HepG2 (cell line): Measurements from ENCODE around the gene JAGN1. TPM values are rescaled to one million over a fixed set of nuclear protein-coding genes. Genes with fewer than 3 reads are reported as not detected.

Source experiments
- ESRRA ChIP-seq: sonication (generic); formaldehyde crosslinking; IDR thresholded peaks from 2 replicates; pipeline ENCODE4 v1.5.1; 2020; ENCODE audit warnings: mild to moderate bottlenecking, low read depth, missing genetic modification reagents
- ETS1 ChIP-seq: sonication (generic); formaldehyde crosslinking; IDR thresholded peaks from 2 replicates; pipeline ENCODE4 v1.4.0; 2020; ENCODE audit warnings: missing genetic modification reagents
- HIVEP1 ChIP-seq: sonication (generic); formaldehyde crosslinking; IDR thresholded peaks from 2 replicates; pipeline ENCODE4 v1.4.0; 2020; ENCODE audit warnings: mild to moderate bottlenecking, missing genetic modification reagents
- KAT2B ChIP-seq: fragments of 150-350 bp; IDR thresholded peaks from 2 replicates; pipeline ENCODE4 v1.6.1; 2014; ENCODE audit warnings: low read depth, low read length, borderline replicate concordance
- KLF11 ChIP-seq: IDR thresholded peaks from 2 replicates; pipeline ENCODE4 v1.6.1; 2016; ENCODE audit warnings: missing compliant biosample characterization
- KLF16 ChIP-seq, 2 experiments: sonication (generic) in 1 of 2; formaldehyde crosslinking in 1 of 2; IDR thresholded peaks; 2 replicates each; pipeline versions ENCODE4 v1.6.1 to v1.8.0; 2016 to 2023; ENCODE audit warnings: missing genetic modification reagents in 2 of 2, missing compliant biosample characterization in 1 of 2
- NPAS2 ChIP-seq: sonication (generic); formaldehyde crosslinking; IDR thresholded peaks from 2 replicates; pipeline ENCODE4 v1.8.0; 2022; ENCODE audit warnings: mild to moderate bottlenecking, missing genetic modification reagents, borderline replicate concordance
- PCBP1 ChIP-seq: fragments of 200-400 bp; formaldehyde crosslinking; IDR thresholded peaks from 2 replicates; pipeline ENCODE4 v1.6.1; 2017; ENCODE audit warnings: mild to moderate bottlenecking, low read depth, low read length, borderline replicate concordance
- PHB2 ChIP-seq: fragments of 450-650 bp; IDR thresholded peaks from 2 replicates; pipeline ENCODE4 v1.6.1; 2018; ENCODE audit not compliant: partially characterized antibody
- TARDBP ChIP-seq: sonication (generic); formaldehyde crosslinking; IDR thresholded peaks from 2 replicates; pipeline ENCODE4 v1.8.0; 2022; ENCODE audit warnings: mild to moderate bottlenecking, missing genetic modification reagents
- TGIF2 ChIP-seq: IDR thresholded peaks from 2 replicates; pipeline ENCODE4 v1.6.1; 2016; ENCODE audit warnings: control low read depth, missing compliant biosample characterization
- TSC22D2 ChIP-seq: sonication (generic); formaldehyde crosslinking; IDR thresholded peaks from 2 replicates; pipeline ENCODE4 v1.5.1; 2020; ENCODE audit warnings: missing genetic modification reagents, mild to moderate bottlenecking, borderline replicate concordance
- ZFY ChIP-seq: sonication (generic); formaldehyde crosslinking; IDR thresholded peaks from 2 replicates; pipeline ENCODE4 v1.4.0; 2020; ENCODE audit warnings: missing genetic modification reagents
- ZNF124 ChIP-seq: sonication (generic); formaldehyde crosslinking; IDR thresholded peaks from 2 replicates; pipeline ENCODE4 v1.4.0; 2020; ENCODE audit warnings: missing genetic modification reagents
- ZNF318 ChIP-seq: sonication (generic); formaldehyde crosslinking; IDR thresholded peaks from 2 replicates; pipeline ENCODE4 v1.4.0; 2020; ENCODE audit warnings: mild to moderate bottlenecking, missing genetic modification reagents
- ZNF383 ChIP-seq: sonication (generic); formaldehyde crosslinking; IDR thresholded peaks from 2 replicates; pipeline ENCODE4 v1.4.0; 2020; ENCODE audit warnings: missing genetic modification reagents, mild to moderate bottlenecking, borderline replicate concordance
- ZNF629 ChIP-seq: sonication (generic); formaldehyde crosslinking; conservative IDR thresholded peaks from 2 replicates; pipeline ENCODE4 v1.5.0; 2020; ENCODE audit warnings: missing genetic modification reagents
- ZNF775 ChIP-seq: sonication (generic); formaldehyde crosslinking; IDR thresholded peaks from 2 replicates; pipeline ENCODE4 v1.4.0; 2020; ENCODE audit warnings: missing genetic modification reagents, mild to moderate bottlenecking, moderate library complexity, borderline replicate concordance
- ZNF777 ChIP-seq: sonication (generic); formaldehyde crosslinking; IDR thresholded peaks from 2 replicates; pipeline ENCODE4 v1.4.0; 2020; ENCODE audit warnings: missing genetic modification reagents
- polyA plus RNA-seq, 8 experiments: library from polyadenylated mRNA; depleted of rRNA in 3 of 8; stranded (reverse) in 7 of 8; unstranded in 1 of 8; fragments of >200 nt; fragmentation: Illumina TruSeq in 4 of 8; extraction: Trizol in 4 of 8; gene quantifications; 2 replicates each; pipeline versions ENCODE4 v1.2.1 to v1.2.3, GENCODE V29; 2011 to 2016; ENCODE audit warnings: low read depth in 4 of 8, missing spikeins in 1 of 8, mixed read lengths in 1 of 8; ENCODE audit not compliant: insufficient read depth in 1 of 8
- total RNA-seq, 5 experiments: library from RNA; depleted of rRNA; stranded (reverse); fragments of >200 nt; fragmentation: Illumina TruSeq; extraction: Trizol; gene quantifications; 2 replicates each; pipeline ENCODE4 v1.2.3, GENCODE V29; 2016; ENCODE audit warnings: low read depth in 1 of 5

Gene JAGN1
- total and polyA plus RNA-seq, 2 of the 13 experiments (the other 11 are each of a cell fraction or from before 2014, with no cell fraction given), result 49.9 to 50.9 TPM

- no peak for TF ChIP-seq ZNF629 (CRISPR knock-in tag)
- peak; percentile 45 for TF ChIP-seq ZFY (CRISPR knock-in tag)
- TF ChIP-seq ESRRA (CRISPR knock-in tag), result no peak
- peak; percentile 26; the same call in 1 of the 2 replicates for TF ChIP-seq TARDBP (CRISPR knock-in tag)
- no peak for TF ChIP-seq KLF16 (CRISPR knock-in tag; IDR thresholded peaks at IDR 0.05)
- TF ChIP-seq NPAS2 (CRISPR knock-in tag), result no peak
- TF ChIP-seq ZNF124 (CRISPR knock-in tag), result no peak
- no peak for TF ChIP-seq PCBP1
- TF ChIP-seq ZNF383 (CRISPR knock-in tag), result no peak
- TF ChIP-seq ZNF777 (CRISPR knock-in tag), result no peak
- no peak for TF ChIP-seq HIVEP1 (CRISPR knock-in tag)
- no peak for TF ChIP-seq TGIF2 (CRISPR knock-in tag)
- TF ChIP-seq KAT2B, result no peak
- TF ChIP-seq ETS1 (CRISPR knock-in tag), result no peak
- no peak for TF ChIP-seq TSC22D2 (CRISPR knock-in tag)
- no peak for TF ChIP-seq PHB2
- no peak for TF ChIP-seq ZNF318 (CRISPR knock-in tag)
- TF ChIP-seq ZNF775, result no peak
- TF ChIP-seq KLF11, result no peak
Measured at GRCh38 chr3:9916734-9917680, 26.6 kb downstream of the JAGN1 start, which contains the start of gene IL17RC (continued).
